ENCODE measurements around the gene FGFBP2.
A peak's percentile ranks its signal among the peaks of the same experiment; 100 is the strongest.

FGFBP2 gene

GRCh38 chr4:15963001-15963451 is at the start of gene FGFBP2:
Gene FGFBP2, minus strand, starts transcription at chr4:15963175. Its CDS starts 46 bp downstream, at chr4:15963129.
- Histone ChIP-seq H3K4me1 (ENCODE audit: control insufficient read depth in 5 of 5, insufficient read depth in 5 of 5, low read length in 5 of 5) (peaks cover 0 to 33% (median 17%) of the 10 kb centered on the region in 5 donors), H3K4me3 (ENCODE audit: low read depth in 1 of 5, low read length in 5 of 5) (peak within 1 kb of the TSS in 3 of 5 donors; percentile 11 to 51 (median 21)), H3K36me3 (ENCODE audit: control insufficient read depth in 5 of 5, insufficient read depth in 5 of 5, low read length in 5 of 5) (no peaks in the 10 kb centered on the region), H3K27me3 (ENCODE audit: control insufficient read depth in 5 of 5, insufficient read depth in 4 of 5, low read length in 5 of 5) (no peaks in the 10 kb centered on the region), H3K9ac (ENCODE audit: low read length in 5 of 5) (no peak within 1 kb of the TSS), H3K9me3 (ENCODE audit: control insufficient read depth in 5 of 5, low read length in 5 of 5) (peaks cover 0 to 5% (median 3%) of the 10 kb centered on the region in 5 donors), H3K27ac (ENCODE audit: low read depth, low read length) (no peak within 1 kb of the TSS)

DNA sequence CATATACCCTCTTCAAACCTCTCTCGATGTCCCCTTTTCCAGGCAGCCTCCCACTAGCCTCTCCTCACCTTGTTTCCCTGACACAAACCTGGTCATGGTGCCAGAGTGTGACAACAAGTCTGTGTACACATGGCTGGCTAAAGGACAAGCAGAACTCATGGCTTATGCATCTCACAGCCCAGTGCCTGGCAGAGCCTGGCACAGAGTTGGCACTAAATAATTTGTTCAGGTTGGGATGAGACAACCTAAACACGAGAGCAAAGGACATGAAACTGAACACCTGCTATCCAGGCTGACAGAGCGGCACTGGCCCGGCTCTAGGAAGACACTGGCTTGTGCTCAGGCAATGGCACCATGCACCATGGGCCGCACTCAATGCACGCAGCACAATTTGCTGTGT is 48.2 kb upstream of the FGFBP2 start:
- H3K4me3 ChIP-seq (ENCODE audit: low read depth in 1 of 5, low read length in 5 of 5) = no peak overlapping the region
- H3K9ac ChIP-seq (ENCODE audit: low read length in 5 of 5) = no peak overlapping the region
- H3K27ac ChIP-seq (ENCODE audit: low read depth, low read length) = no peak overlapping the region
- H3K9me3 ChIP-seq (ENCODE audit: control insufficient read depth in 5 of 5, low read length in 5 of 5) = no peaks in the 10 kb centered on the region
- no peaks in the 10 kb centered on the region for H3K4me1 ChIP-seq (ENCODE audit: control insufficient read depth in 5 of 5, insufficient read depth in 5 of 5, low read length in 5 of 5)
- H3K27me3 ChIP-seq (ENCODE audit: control insufficient read depth in 5 of 5, insufficient read depth in 4 of 5, low read length in 5 of 5) = peaks cover 0 to 2% (median 0%) of the 10 kb centered on the region in 5 donors
- no peaks in the 10 kb centered on the region for H3K36me3 ChIP-seq (ENCODE audit: control insufficient read depth in 5 of 5, insufficient read depth in 5 of 5, low read length in 5 of 5)

DNA sequence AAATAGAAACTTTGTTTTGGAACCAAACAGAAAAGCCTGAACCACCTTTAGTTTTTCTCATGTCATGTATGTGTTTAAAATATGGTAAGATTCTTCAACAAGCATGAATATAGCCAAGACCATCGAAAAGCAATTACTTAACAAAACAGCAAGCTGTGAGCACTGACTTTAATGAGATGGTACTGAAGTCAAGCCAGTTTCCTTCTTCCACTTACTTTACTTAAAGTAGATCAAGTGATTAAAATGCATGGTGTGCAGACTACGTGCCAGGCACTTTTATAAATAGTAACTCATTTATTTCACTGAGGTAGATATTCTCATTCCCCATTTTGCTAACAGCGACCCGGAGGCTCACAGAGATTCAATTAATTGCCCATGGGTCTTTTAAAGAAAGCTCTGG is 46.2 kb upstream of the FGFBP2 start:
- Histone ChIP-seq H3K27me3 (ENCODE audit: control insufficient read depth in 5 of 5, insufficient read depth in 4 of 5, low read length in 5 of 5) (peaks cover 0 to 2% (median 0%) of the 10 kb centered on the region in 5 donors), H3K36me3 (ENCODE audit: control insufficient read depth in 5 of 5, insufficient read depth in 5 of 5, low read length in 5 of 5) (no peaks in the 10 kb centered on the region), H3K27ac (ENCODE audit: low read depth, low read length) (no peak overlapping the region), H3K4me1 (ENCODE audit: control insufficient read depth in 5 of 5, insufficient read depth in 5 of 5, low read length in 5 of 5) (no peaks in the 10 kb centered on the region), H3K4me3 (ENCODE audit: low read depth in 1 of 5, low read length in 5 of 5) (no peak overlapping the region), H3K9me3 (ENCODE audit: control insufficient read depth in 5 of 5, low read length in 5 of 5) (no peaks in the 10 kb centered on the region), H3K9ac (ENCODE audit: low read length in 5 of 5) (no peak overlapping the region)

GRCh38 chr4:16007471-16008095 is 44.6 kb upstream of the FGFBP2 start:
- no peak overlapping the region for H3K9ac ChIP-seq (ENCODE audit: low read length in 5 of 5)
- no peaks in the 10 kb centered on the region for H3K4me1 ChIP-seq (ENCODE audit: control insufficient read depth in 5 of 5, insufficient read depth in 5 of 5, low read length in 5 of 5)
- no peaks in the 10 kb centered on the region for H3K9me3 ChIP-seq (ENCODE audit: control insufficient read depth in 5 of 5, low read length in 5 of 5)
- H3K36me3 ChIP-seq (ENCODE audit: control insufficient read depth in 5 of 5, insufficient read depth in 5 of 5, low read length in 5 of 5) = no peaks in the 10 kb centered on the region
- H3K27me3 ChIP-seq (ENCODE audit: control insufficient read depth in 5 of 5, insufficient read depth in 4 of 5, low read length in 5 of 5) = peaks cover 0 to 2% (median 0%) of the 10 kb centered on the region in 5 donors
- no peak overlapping the region for H3K27ac ChIP-seq (ENCODE audit: low read depth, low read length)
- H3K4me3 ChIP-seq (ENCODE audit: low read depth in 1 of 5, low read length in 5 of 5) = no peak overlapping the region

DNA sequence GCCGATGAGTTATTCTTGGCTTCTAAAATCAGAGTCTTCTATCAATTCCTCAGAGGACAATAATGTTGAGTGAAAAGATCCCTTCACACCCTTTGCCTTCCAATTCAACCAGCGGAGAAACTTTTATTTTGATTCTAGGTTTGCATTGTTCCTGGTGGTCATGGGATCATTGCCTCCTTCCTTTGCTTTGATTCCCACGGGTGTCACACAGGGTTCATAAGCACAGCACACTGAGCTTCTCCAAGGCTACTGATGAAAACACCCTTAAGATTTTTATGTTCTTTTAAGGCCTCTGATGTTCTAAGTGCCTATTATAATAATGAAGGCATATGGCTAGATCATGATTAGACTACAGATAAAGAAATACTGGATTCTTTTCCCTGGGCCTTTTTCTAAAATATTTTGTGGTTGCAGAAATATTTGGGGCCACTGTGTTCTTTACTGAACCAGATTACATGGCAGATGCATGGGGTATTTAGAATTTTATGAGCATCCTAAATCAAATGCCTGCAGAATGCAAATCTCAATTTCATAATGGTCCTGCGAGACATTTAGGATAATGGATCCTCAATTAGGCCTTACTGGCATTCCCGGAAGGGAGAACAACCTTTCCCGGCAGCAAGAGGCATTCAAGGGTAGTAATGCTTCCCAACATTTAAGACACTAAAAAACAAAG is 43.9 kb upstream of the FGFBP2 start:
- Histone ChIP-seq H3K4me1 (ENCODE audit: control insufficient read depth in 5 of 5, insufficient read depth in 5 of 5, low read length in 5 of 5) (no peaks in the 10 kb centered on the region), H3K9me3 (ENCODE audit: control insufficient read depth in 5 of 5, low read length in 5 of 5) (no peaks in the 10 kb centered on the region), H3K9ac (ENCODE audit: low read length in 5 of 5) (no peak overlapping the region), H3K36me3 (ENCODE audit: control insufficient read depth in 5 of 5, insufficient read depth in 5 of 5, low read length in 5 of 5) (no peaks in the 10 kb centered on the region), H3K27me3 (ENCODE audit: control insufficient read depth in 5 of 5, insufficient read depth in 4 of 5, low read length in 5 of 5) (peaks cover 0 to 2% (median 0%) of the 10 kb centered on the region in 5 donors), H3K27ac (ENCODE audit: low read depth, low read length) (no peak overlapping the region), H3K4me3 (ENCODE audit: low read depth in 1 of 5, low read length in 5 of 5) (no peak overlapping the region)

- H3K36me3 ChIP-seq (ENCODE audit: control insufficient read depth in 5 of 5, insufficient read depth in 5 of 5, low read length in 5 of 5) = no peaks in the 10 kb centered on the region
- no peaks in the 10 kb centered on the region for H3K9me3 ChIP-seq (ENCODE audit: control insufficient read depth in 5 of 5, low read length in 5 of 5)
- no peak overlapping the region for H3K27ac ChIP-seq (ENCODE audit: low read depth, low read length)
- peaks cover 0 to 3% (median 2%) of the 10 kb centered on the region in 5 donors for H3K4me1 ChIP-seq (ENCODE audit: control insufficient read depth in 5 of 5, insufficient read depth in 5 of 5, low read length in 5 of 5)
- no peak overlapping the region for H3K4me3 ChIP-seq (ENCODE audit: low read depth in 1 of 5, low read length in 5 of 5)
- no peak overlapping the region for H3K9ac ChIP-seq (ENCODE audit: low read length in 5 of 5)
- peaks cover 0 to 2% (median 0%) of the 10 kb centered on the region in 5 donors for H3K27me3 ChIP-seq (ENCODE audit: control insufficient read depth in 5 of 5, insufficient read depth in 4 of 5, low read length in 5 of 5)
These were observed 42.7 kb upstream of the FGFBP2 start for GRCh38 chr4:16005676-16006075.

DNA sequence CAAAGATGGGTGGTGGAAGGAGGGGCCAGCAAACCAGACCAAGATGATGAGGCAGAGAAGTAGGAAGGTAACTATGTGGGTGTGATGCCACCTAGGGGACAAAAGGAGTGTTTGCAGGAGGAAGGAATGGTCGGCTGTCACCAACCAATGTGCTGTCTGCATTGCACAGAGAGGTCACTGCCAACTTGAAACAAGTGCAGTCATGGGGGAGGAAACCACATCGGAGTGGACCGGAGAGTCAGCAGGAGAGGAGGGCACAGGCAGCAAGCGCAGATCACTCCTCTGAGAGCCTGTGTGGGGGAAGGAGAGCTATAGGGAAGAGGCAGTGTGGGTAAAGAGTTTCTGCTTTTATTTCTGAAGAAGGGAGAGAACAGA is 38.5 kb upstream of the FGFBP2 start:
- H3K27ac ChIP-seq (ENCODE audit: low read depth, low read length) = no peak overlapping the region
- H3K9ac ChIP-seq (ENCODE audit: low read length in 5 of 5) = no peak overlapping the region
- no peak overlapping the region for H3K4me3 ChIP-seq (ENCODE audit: low read depth in 1 of 5, low read length in 5 of 5)

GRCh38 chr4:16000708-16001483 is 37.9 kb upstream of the FGFBP2 start:
- Histone ChIP-seq H3K4me3 (ENCODE audit: low read depth in 1 of 5, low read length in 5 of 5) (no peak overlapping the region), H3K27ac (ENCODE audit: low read depth, low read length) (no peak overlapping the region), H3K4me1 (ENCODE audit: control insufficient read depth in 5 of 5, insufficient read depth in 5 of 5, low read length in 5 of 5) (peaks cover 0 to 3% (median 2%) of the 10 kb centered on the region in 5 donors), H3K36me3 (ENCODE audit: control insufficient read depth in 5 of 5, insufficient read depth in 5 of 5, low read length in 5 of 5) (no peaks in the 10 kb centered on the region), H3K27me3 (ENCODE audit: control insufficient read depth in 5 of 5, insufficient read depth in 4 of 5, low read length in 5 of 5) (no peaks in the 10 kb centered on the region), H3K9me3 (ENCODE audit: control insufficient read depth in 5 of 5, low read length in 5 of 5) (no peaks in the 10 kb centered on the region), H3K9ac (ENCODE audit: low read length in 5 of 5) (no peak overlapping the region)

More for the DNA sequence above, 38.5 kb upstream of the FGFBP2 start:
- peaks cover 0 to 3% (median 2%) of the 10 kb centered on the region in 5 donors for H3K4me1 ChIP-seq (ENCODE audit: control insufficient read depth in 5 of 5, insufficient read depth in 5 of 5, low read length in 5 of 5)
- H3K36me3 ChIP-seq (ENCODE audit: control insufficient read depth in 5 of 5, insufficient read depth in 5 of 5, low read length in 5 of 5) = no peaks in the 10 kb centered on the region
- no peaks in the 10 kb centered on the region for H3K27me3 ChIP-seq (ENCODE audit: control insufficient read depth in 5 of 5, insufficient read depth in 4 of 5, low read length in 5 of 5)
- no peaks in the 10 kb centered on the region for H3K9me3 ChIP-seq (ENCODE audit: control insufficient read depth in 5 of 5, low read length in 5 of 5)

DNA sequence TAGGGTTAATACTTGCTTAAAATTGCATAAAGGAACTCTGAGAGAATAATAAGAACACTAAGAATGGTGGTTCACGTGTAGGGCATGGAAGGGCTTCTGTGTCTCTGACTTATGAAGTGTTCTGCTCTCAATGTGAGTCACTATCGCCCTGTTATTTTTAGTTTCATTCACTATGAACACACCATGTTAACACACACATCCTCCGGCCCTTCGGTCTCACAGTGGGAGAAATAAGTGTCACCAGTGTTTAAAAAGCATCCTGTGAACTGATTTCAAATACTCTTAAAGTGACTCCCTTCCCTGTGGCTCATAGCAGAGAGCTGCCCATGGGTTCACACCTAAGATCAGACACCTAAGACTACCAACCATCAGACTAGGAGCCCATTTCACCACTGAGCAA is 33.8 kb upstream of the FGFBP2 start:
- no peak overlapping the region for H3K4me3 ChIP-seq (ENCODE audit: low read depth in 1 of 5, low read length in 5 of 5)
- H3K36me3 ChIP-seq (ENCODE audit: control insufficient read depth in 5 of 5, insufficient read depth in 5 of 5, low read length in 5 of 5) = no peaks in the 10 kb centered on the region
- no peak overlapping the region for H3K9ac ChIP-seq (ENCODE audit: low read length in 5 of 5)
- H3K4me1 ChIP-seq (ENCODE audit: control insufficient read depth in 5 of 5, insufficient read depth in 5 of 5, low read length in 5 of 5) = peaks cover 0 to 3% (median 2%) of the 10 kb centered on the region in 5 donors
- H3K9me3 ChIP-seq (ENCODE audit: control insufficient read depth in 5 of 5, low read length in 5 of 5) = no peaks in the 10 kb centered on the region
- H3K27ac ChIP-seq (ENCODE audit: low read depth, low read length) = no peak overlapping the region
- no peaks in the 10 kb centered on the region for H3K27me3 ChIP-seq (ENCODE audit: control insufficient read depth in 5 of 5, insufficient read depth in 4 of 5, low read length in 5 of 5)

DNA sequence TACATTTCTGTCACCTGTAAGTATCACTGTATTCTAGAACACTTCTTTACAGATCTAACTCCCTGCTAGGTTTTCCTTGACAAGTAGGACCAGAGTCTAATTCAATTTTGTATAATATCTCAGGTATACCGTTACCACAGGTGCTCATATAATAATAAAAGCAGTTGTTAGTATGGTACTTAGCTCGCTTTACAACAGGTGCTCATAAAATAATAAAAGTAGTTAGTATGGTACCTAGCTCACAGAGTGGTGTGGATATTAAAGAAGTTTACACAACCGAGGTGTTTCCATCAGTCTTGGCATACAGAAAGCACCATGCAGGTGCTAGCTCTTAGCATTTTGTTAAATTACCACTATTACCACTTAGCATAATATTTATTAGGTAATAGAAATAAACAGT is 32.9 kb upstream of the FGFBP2 start:
- Histone ChIP-seq H3K27ac (ENCODE audit: low read depth, low read length) (no peak overlapping the region), H3K36me3 (ENCODE audit: control insufficient read depth in 5 of 5, insufficient read depth in 5 of 5, low read length in 5 of 5) (no peaks in the 10 kb centered on the region), H3K27me3 (ENCODE audit: control insufficient read depth in 5 of 5, insufficient read depth in 4 of 5, low read length in 5 of 5) (no peaks in the 10 kb centered on the region), H3K9me3 (ENCODE audit: control insufficient read depth in 5 of 5, low read length in 5 of 5) (no peaks in the 10 kb centered on the region), H3K4me3 (ENCODE audit: low read depth in 1 of 5, low read length in 5 of 5) (no peak overlapping the region), H3K4me1 (ENCODE audit: control insufficient read depth in 5 of 5, insufficient read depth in 5 of 5, low read length in 5 of 5) (no peaks in the 10 kb centered on the region), H3K9ac (ENCODE audit: low read length in 5 of 5) (no peak overlapping the region)
